ENCODE results near the gene TIMP4. TPM values are rescaled to one million over a fixed set of nuclear protein-coding genes. Genes with fewer than 3 reads are reported as not detected.

Gene TIMP4
- polyA plus RNA-seq, 1 donor from 2014 or later, result not detected

DNA sequence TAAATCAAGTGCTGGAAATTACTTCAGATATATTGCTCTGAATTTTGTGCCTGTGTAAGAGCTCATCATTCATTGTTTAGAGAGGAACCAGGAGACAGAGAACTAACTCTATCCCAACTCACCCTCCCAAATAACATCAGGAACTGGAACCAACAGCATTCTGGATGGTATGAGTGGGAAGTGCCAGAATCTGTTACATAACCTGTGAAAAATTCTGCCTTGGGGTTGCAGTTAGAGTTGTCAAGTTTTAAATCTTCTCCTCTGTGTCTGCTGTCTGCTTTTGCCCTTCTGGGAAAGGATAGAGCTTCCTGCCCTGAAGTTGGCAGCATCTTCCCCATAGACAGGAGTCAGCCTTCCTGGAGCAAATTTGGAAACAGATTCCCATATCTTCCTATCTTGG is 41.2 kb downstream of the TIMP4 start:
- peaks cover 0 to 6% (median 4%) of the 10 kb centered on the region in 3 donors for H3K4me1 Mint-ChIP-seq
- no peaks in the 10 kb centered on the region for H3K9me3 Mint-ChIP-seq
- H3K36me3 Mint-ChIP-seq, result peaks cover 2% of the 10 kb centered on the region
- H3K27ac Mint-ChIP-seq, result no peak overlapping the region
- no peak overlapping the region for H3K4me3 Mint-ChIP-seq
- H3K27me3 Mint-ChIP-seq, result peaks cover 1% of the 10 kb centered on the region

GRCh38 chr3:12116870-12117269 is 41.8 kb downstream of the TIMP4 start:
- peaks cover 2% of the 10 kb centered on the region for H3K36me3 Mint-ChIP-seq
- no peak overlapping the region for H3K4me3 Mint-ChIP-seq
- peaks cover 0 to 6% (median 4%) of the 10 kb centered on the region in 3 donors for H3K4me1 Mint-ChIP-seq
- peaks cover 1% of the 10 kb centered on the region for H3K27me3 Mint-ChIP-seq
- no peak overlapping the region for H3K27ac Mint-ChIP-seq
- no peaks in the 10 kb centered on the region for H3K9me3 Mint-ChIP-seq

- no peak overlapping the region for H3K4me3 Mint-ChIP-seq
- H3K36me3 Mint-ChIP-seq, result peaks cover 2% of the 10 kb centered on the region
- peaks cover 0 to 1% (median 0%) of the 10 kb centered on the region in 3 donors for H3K9me3 Mint-ChIP-seq
- H3K27me3 Mint-ChIP-seq, result peaks cover 1% of the 10 kb centered on the region
- H3K4me1 Mint-ChIP-seq, result peaks cover 0 to 4% (median 4%) of the 10 kb centered on the region in 3 donors
- no peak overlapping the region for H3K27ac Mint-ChIP-seq
Observed at GRCh38 chr3:12115849-12116248, 42.9 kb downstream of the TIMP4 start.

GRCh38 chr3:12115104-12115503 is 43.6 kb downstream of the TIMP4 start:
- H3K4me3 Mint-ChIP-seq, result no peak overlapping the region
- no peak overlapping the region for H3K27ac Mint-ChIP-seq
- no peaks in the 10 kb centered on the region for H3K36me3 Mint-ChIP-seq
- H3K27me3 Mint-ChIP-seq, result peaks cover 3% of the 10 kb centered on the region
- H3K4me1 Mint-ChIP-seq, result peaks cover 0 to under 1% (median 0%) of the 10 kb centered on the region in 3 donors
- peaks cover 0 to 4% (median 0%) of the 10 kb centered on the region in 3 donors for H3K9me3 Mint-ChIP-seq

- no peak overlapping the region for H3K27ac Mint-ChIP-seq
- H3K36me3 Mint-ChIP-seq, result no peaks in the 10 kb centered on the region
- no peak overlapping the region for H3K4me3 Mint-ChIP-seq
- peaks cover 0 to 4% (median 0%) of the 10 kb centered on the region in 3 donors for H3K9me3 Mint-ChIP-seq
- H3K4me1 Mint-ChIP-seq, result no peaks in the 10 kb centered on the region
- peaks cover 3% of the 10 kb centered on the region for H3K27me3 Mint-ChIP-seq
Observed at GRCh38 chr3:12114251-12114650, 44.5 kb downstream of the TIMP4 start.

DNA sequence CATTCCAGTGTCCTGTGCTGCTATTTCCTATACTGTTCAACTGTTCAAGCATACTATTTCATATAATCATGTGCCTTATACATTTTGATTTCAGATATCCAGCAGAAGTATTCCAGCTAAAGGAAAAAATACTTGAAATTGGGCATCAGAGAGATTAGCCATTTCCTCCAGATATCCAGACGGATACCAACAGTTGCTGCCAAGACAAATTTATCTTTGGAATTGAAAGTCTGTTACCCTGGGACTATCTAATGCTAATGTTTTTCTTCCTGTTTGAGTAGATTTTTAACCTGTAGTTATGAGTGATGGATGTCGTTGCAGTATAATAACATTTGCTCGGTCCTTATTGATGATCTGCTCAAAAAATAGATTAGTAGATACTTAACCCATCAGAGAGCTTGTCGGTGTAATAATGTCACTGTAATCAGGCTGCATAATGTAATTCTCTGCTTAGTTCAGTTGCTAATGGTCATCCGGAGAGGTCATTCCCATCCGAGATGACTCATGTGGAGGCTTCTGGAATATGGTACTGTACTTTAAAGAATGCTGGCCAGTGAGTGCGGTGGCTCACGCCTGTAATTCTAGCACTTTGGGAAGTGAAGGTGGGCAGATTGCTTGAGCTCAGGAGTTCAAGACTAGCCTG is 51.5 kb downstream of the TIMP4 start:
- Mint-ChIP-seq H3K27ac (no peak overlapping the region), H3K27me3 (peaks cover 3% of the 10 kb centered on the region), H3K36me3 (no peaks in the 10 kb centered on the region), H3K4me3 (no peak overlapping the region), H3K9me3 (peaks cover 0 to 4% (median 0%) of the 10 kb centered on the region in 3 donors), H3K4me1 (no peaks in the 10 kb centered on the region)

Other genes with a start within 250 kb of the TIMP4 start
- not detected for gene SYN2, start 154.5 kb downstream of the TIMP4 start, polyA plus RNA-seq
- not detected for gene PPARG, start 130.2 kb upstream of the TIMP4 start, polyA plus RNA-seq